Keratinocyte (primary cell): ENCODE measurements around the gene SMARCD2. TPM values are rescaled to one million over a fixed set of nuclear protein-coding genes. Genes with fewer than 3 reads are reported as not detected.

Experiments used
- DNase-seq: peaks from one replicate; pipeline ENCODE4 v3.0.0-alpha.2; 2011; ENCODE audit warnings: low read depth, missing footprints, low spot score
- FAIRE-seq: peaks from 2 replicates; lab custom pipeline; 2011; peaks lifted over from hg19 to GRCh38; lab: Jason Lieb, UNC
- H2AFZ ChIP-seq: 2 replicates; pipeline ENCODE4 v1.6.0; 2012; ENCODE audit warnings: low read length, control low read depth, inconsistent platforms; ENCODE audit not compliant: control insufficient read depth
- H3K27ac ChIP-seq: 2 replicates; pipeline ENCODE4 v1.5.1; 2011; ENCODE audit warnings: low read length; ENCODE audit not compliant: control insufficient read depth, insufficient read depth
- H3K27me3 ChIP-seq: 3 replicates; pipeline ENCODE4 v1.6.0; 2011; ENCODE audit warnings: low read length; ENCODE audit not compliant: control insufficient read depth, insufficient read depth; ENCODE audit errors: extremely low read depth
- H3K36me3 ChIP-seq, 2 experiments: 2 replicates in 1 of 2; 3 replicates in 1 of 2; pipeline ENCODE4 v1.5.1; 2011; ENCODE audit warnings: low read length in 2 of 2, mild to moderate bottlenecking in 1 of 2; ENCODE audit not compliant: control insufficient read depth in 2 of 2, insufficient read depth in 2 of 2; ENCODE audit errors: extremely low read depth in 1 of 2
- H3K4me1 ChIP-seq: 3 replicates; pipeline ENCODE4 v1.5.1; 2011; ENCODE audit warnings: low read length; ENCODE audit not compliant: control insufficient read depth, insufficient read depth; ENCODE audit errors: extremely low read depth
- H3K4me2 ChIP-seq: 3 replicates; pipeline ENCODE4 v1.6.0; 2011; ENCODE audit warnings: low read depth, low read length; ENCODE audit not compliant: control insufficient read depth, insufficient read depth; ENCODE audit errors: extremely low read depth
- H3K4me3 ChIP-seq, 3 experiments: fragments of 200-600 bp in 1 of 3; sonication (generic) in 1 of 3; 2 replicates in 2 of 3; 3 replicates in 1 of 3; pipeline ENCODE4 v1.5.1; 2011 to 2016; ENCODE audit warnings: low read length in 3 of 3, mild to moderate bottlenecking in 3 of 3, control low read depth in 2 of 3, inconsistent platforms in 1 of 3, low read depth in 1 of 3, mixed read lengths in 1 of 3, mixed run types in 1 of 3, moderate library complexity in 1 of 3; ENCODE audit not compliant: control insufficient read depth in 2 of 3, insufficient read depth in 2 of 3; ENCODE audit errors: extremely low read depth in 1 of 3
- H3K79me2 ChIP-seq: 2 replicates; pipeline ENCODE4 v1.6.0; 2012; ENCODE audit warnings: low read length; ENCODE audit not compliant: control insufficient read depth, insufficient read depth
- H3K9ac ChIP-seq: 3 replicates; pipeline ENCODE4 v1.6.0; 2011; ENCODE audit warnings: low read length; ENCODE audit not compliant: control insufficient read depth, insufficient read depth; ENCODE audit errors: extremely low read depth
- H3K9me1 ChIP-seq: 3 replicates; pipeline ENCODE4 v1.6.0; 2011; ENCODE audit warnings: low read length; ENCODE audit not compliant: control insufficient read depth, insufficient read depth; ENCODE audit errors: extremely low read depth
- H3K9me3 ChIP-seq: 2 replicates; pipeline ENCODE4 v1.5.1; 2012; ENCODE audit warnings: low read depth, low read length; ENCODE audit not compliant: control insufficient read depth
- H4K20me1 ChIP-seq: 3 replicates; pipeline ENCODE4 v1.6.0; 2011; ENCODE audit warnings: low read length; ENCODE audit not compliant: control insufficient read depth, insufficient read depth; ENCODE audit errors: extremely low read depth
- CTCF ChIP-seq, 3 experiments: IDR thresholded peaks in 1 of 3; conservative IDR thresholded peaks in 1 of 3; optimal IDR thresholded peaks in 1 of 3; 2 replicates in 2 of 3; 3 replicates in 1 of 3; pipeline versions ENCODE3 to v1.5.1; 2011; ENCODE audit warnings: low read length in 3 of 3, mild to moderate bottlenecking in 3 of 3, moderate library complexity in 2 of 3, control low read depth in 1 of 3, inconsistent platforms in 1 of 3; ENCODE audit not compliant: insufficient read depth in 2 of 3; ENCODE audit errors: extremely low read depth in 1 of 3
- EZH2 ChIP-seq: IDR thresholded peaks from one replicate; pipeline ENCODE4 v1.6.1; 2012; ENCODE audit warnings: inconsistent platforms, mild to moderate bottlenecking, low read length, moderate library complexity
- dilution Hi-C: fragments of 300-500 bp; cut with MboI; formaldehyde crosslinking; loops from one replicate; pipeline ENCODE4 v1.7.0; 2020; ENCODE audit warnings: low sequenced_read_pairs; ENCODE audit not compliant: extremely low pct_ligation_motif_present
- polyA plus RNA-seq, 5 experiments: library from polyadenylated mRNA; depleted of rRNA in 3 of 5; stranded (reverse) in 3 of 5; stranded (forward) in 1 of 5; unstranded in 1 of 5; fragments of >200 nt; gene quantifications; 1 replicate in 1 of 5; 2 replicates in 3 of 5; 3 replicates in 1 of 5; pipeline versions ENCODE4 v1.2.1 to v1.2.3, GENCODE V29; 2011 to 2012; ENCODE audit warnings: missing spikeins in 2 of 5, low read depth in 1 of 5, low replicate concordance in 1 of 5

SMARCD2 gene
- polyA plus RNA-seq, 1 donor (not counting 4 experiments of a cell fraction or from before 2014, with no cell fraction given), result 86.3 TPM

GRCh38 chr17:63805591-63805990 lies 36.9 kb downstream of the SMARCD2 start:
- Histone ChIP-seq H3K9ac (no peak overlapping the region), H3K4me2 (no peak overlapping the region), H3K4me1 (no peaks in the 10 kb centered on the region), H3K79me2 (peaks cover 2% of the 10 kb centered on the region), H3K27ac (no peak overlapping the region), H3K9me3 (no peaks in the 10 kb centered on the region), H3K27me3 (no peaks in the 10 kb centered on the region), H2AFZ (no peak overlapping the region), H3K4me3 (no peak overlapping the region), H3K36me3 (peaks cover 28 to 41% of the 10 kb centered on the region in 2 experiments), H3K9me1 (no peaks in the 10 kb centered on the region), H4K20me1 (no peaks in the 10 kb centered on the region)
- peak; percentile 5 for FAIRE-seq
- TF ChIP-seq EZH2 (no peak), CTCF (optimal IDR thresholded peaks at IDR 0.05 in 1 of 3, IDR thresholded peaks at IDR 0.05 in 1 of 3, conservative IDR thresholded peaks at IDR 0.05 in 1 of 3; ENCODE audit: extremely low read depth in 1 of 3, insufficient read depth in 2 of 3, low read length in 3 of 3) (no peak)
- dilution Hi-C loops, result no loop called here
- DNase-seq, result no peak

- dilution Hi-C loops, result no loop called here
- Histone ChIP-seq H3K9me3 (no peaks in the 10 kb centered on the region), H3K9me1 (no peaks in the 10 kb centered on the region), H3K4me2 (no peak overlapping the region), H2AFZ (no peak overlapping the region), H4K20me1 (no peaks in the 10 kb centered on the region), H3K4me3 (no peak overlapping the region), H3K36me3 (peaks cover 27 to 43% of the 10 kb centered on the region in 2 experiments), H3K27ac (no peak overlapping the region), H3K4me1 (no peaks in the 10 kb centered on the region), H3K9ac (no peak overlapping the region), H3K27me3 (no peaks in the 10 kb centered on the region), H3K79me2 (peaks cover 4% of the 10 kb centered on the region)
- DNase-seq (no peak), FAIRE-seq (no peak)
- TF ChIP-seq CTCF (optimal IDR thresholded peaks at IDR 0.05 in 1 of 3, IDR thresholded peaks at IDR 0.05 in 1 of 3, conservative IDR thresholded peaks at IDR 0.05 in 1 of 3; ENCODE audit: extremely low read depth in 1 of 3, insufficient read depth in 2 of 3, low read length in 3 of 3) (no peak), EZH2 (no peak)
These were observed 38.2 kb downstream of the SMARCD2 start for GRCh38 chr17:63804328-63804727.
